ENCODE data around the gene VKORC1.
"Not testable (repeated sequence)": the region's sequence is repeated elsewhere in the genome, so short reads cannot be mapped to it uniquely, and the experiment has no call there.

VKORC1 gene

DNA sequence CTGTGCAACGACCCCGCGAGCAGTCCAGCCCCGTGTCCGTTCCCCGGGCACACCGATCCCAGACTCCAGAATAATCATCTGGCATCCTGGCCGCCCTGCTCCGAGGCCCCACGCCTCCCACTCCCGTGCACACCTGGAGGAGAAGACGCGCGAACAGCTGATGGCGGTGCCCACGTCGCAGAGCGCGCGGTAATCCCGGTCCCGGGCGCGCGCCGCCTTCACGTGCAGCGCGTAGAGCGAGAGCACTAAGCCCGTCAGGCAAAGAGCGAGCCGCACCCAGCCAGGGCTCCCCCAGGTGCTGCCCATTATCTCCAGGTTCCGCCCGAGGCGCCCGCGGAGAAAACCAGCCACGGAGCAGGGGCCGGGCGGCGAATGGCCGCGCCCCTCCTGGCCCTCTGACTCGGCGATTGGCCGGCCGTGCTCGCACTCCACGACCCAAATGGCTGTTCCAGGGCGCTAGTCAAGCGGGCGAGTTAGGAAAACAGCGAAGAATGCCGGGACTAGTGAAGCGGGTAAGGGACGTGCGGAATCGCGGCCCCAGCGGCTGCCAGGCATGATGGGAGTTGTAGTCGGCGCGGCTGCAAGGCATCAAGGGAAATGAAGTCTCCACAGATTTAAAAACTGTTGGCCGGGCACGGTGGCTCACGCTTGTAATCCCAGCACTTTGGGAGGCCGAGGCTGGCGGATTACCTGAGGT, at the start of gene VKORC1:
Gene VKORC1, minus strand, starts transcription at position 374 of the 697 bp plus-strand sequence. Its CDS starts 68 bp downstream, at position 306.
- peak; percentile 94 for DNase-seq (ENCODE audit: low spot score)

DNA sequence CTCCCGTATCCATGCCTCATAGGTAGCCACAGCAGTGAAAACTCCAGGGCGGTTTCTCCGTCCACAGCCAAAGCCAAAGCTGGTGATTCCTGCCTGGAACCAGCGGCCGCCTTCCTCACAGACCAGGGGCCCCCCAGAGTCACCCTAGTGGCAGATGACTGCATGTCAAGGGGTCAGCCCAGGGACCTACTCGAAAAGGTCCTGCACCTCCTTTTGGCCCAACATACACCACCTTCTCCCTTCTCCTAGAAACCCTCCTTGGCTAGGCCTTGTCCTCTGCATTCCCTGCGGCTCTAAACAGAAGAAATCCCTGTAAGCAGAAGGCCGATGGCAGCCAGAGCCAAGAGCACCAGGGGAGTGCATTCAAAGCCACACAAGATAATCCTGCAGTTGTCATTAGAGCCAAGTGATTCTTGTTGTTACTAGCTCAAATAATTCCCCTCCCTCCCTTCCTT, 49.1 kb upstream of the VKORC1 start:
- DNase-seq (ENCODE audit: low spot score) = no peak

DNA sequence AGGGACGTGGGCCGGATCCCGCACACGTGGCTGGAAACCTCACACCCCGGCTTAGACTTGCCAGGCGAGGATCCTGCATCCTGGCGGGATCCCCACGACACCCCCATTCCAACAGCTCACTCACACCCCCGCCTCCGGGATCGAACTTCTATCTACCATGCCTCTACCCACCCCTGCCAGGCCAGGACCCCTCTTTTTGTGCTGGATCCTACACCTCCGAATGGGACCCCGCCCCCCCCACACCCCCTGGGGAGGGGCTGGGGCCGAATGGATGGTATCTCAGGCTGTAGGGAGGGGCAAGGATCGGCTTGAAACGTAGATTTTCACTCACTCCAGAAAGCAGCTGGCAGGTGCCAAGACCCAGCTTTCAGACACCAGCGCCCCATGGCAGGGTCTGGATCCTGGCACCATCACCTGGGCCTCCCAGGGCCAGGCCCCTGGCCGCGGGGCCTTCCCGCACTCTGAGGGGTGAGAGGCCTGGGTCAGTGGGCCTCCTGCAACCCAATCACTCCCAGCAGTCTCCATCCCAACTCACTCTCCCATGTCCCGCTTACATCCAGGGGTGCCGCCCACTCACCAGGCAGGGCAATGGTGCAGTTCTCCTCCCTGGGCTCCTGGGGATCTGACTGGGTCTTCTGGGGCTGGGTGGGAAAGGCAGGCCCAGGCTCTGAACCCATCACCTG, 48.6 kb upstream of the VKORC1 start:
- DNase-seq (ENCODE audit: low spot score) = no peak

DNA sequence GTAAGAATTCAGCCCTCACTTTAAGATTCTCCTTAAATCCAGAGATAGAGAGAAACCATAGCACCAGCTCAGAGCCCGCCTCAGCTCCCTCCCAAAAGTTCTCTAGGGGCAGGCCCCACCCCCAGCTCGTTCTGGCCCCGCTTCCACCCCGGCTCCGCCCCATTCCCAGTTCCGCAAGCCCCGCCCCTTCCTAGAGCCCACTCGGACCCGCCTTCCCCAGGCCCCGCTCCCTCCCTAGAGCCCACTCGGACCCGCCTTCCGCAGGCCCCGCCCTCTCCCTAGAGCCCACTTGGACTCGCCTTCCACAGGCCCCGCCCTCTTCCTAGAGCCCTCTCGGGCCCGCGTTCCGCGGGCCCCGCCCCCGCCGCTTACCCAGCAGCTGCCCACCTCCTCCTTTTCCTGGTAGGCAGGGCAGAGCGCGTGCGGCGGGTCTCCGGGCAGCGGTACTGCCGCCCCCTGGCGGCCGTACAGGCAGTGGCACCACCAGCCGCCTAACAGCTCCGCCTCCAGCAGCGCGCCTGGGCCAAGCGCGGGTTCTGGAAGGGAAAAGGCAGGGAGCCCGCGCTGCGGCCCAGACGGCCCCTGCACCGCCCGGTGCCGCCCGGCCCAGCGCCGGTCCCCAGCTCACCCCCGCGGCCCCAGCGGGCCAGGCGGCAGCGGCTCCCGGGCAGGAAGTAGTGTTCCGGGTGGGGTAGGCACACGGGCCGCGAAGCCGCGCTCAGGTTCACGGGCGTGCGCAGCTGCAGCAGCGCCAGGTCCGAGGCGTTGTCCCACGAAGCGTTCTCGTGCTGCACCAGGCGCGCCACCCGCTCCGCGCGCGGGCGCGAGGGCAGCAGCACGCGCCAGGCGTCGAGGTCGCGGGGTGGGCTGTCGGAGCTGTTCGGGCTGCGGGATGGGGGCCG, 47.8 kb upstream of the VKORC1 start:
- DNase-seq (ENCODE audit: low spot score) = peak; percentile 99

DNA sequence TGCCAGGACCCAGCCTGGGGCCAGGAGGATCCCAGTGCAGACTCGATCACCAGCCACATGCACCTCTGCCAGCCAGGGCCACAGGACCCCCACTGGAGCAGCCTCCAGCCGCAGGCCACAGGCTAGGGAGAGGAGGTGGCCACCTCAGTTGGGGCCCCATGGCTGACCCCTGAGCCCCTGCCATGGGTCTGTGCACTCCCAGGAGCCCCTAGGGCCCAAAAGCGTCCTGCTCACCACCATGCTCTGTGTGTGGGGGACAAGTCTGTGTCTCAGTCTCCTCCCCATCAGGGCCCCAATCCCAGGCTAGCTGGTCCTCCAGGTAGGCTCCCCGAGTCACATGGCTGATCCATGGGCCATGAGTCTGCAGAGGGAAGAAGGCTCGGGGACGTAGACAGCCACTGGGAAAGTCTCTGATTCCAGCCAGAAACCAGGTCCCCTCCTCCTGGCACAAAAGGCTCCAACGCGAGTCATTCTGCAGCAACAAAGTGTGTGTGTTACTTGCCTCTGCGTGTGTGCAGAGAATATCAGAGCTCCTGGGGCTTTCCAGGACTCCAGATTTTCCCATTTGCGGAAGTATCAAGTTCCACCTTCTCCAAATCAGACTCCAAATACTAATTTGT, 47.0 kb upstream of the VKORC1 start:
- DNase-seq (ENCODE audit: low spot score) = no peak

DNA sequence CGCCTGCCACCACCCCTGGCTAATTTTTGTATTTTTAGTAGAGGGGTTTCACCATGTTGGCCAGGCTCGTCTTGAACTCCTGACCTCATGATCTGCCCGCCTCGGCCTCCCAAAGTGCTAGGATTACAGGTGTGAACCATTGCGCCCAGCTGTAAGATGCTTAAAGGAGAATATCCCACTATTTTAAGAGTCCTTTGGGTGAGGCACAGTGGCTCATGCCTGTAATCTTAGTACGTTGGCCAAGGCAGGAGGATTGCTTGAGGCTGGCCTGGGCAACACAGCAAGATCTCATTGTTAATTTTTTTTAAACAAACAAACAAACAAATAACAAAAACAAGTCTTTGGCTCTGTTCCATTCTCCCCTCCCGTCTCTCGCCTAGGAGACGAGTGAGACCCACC, 46.5 kb upstream of the VKORC1 start:
- DNase-seq (ENCODE audit: low spot score) = not testable (repeated sequence)

DNA sequence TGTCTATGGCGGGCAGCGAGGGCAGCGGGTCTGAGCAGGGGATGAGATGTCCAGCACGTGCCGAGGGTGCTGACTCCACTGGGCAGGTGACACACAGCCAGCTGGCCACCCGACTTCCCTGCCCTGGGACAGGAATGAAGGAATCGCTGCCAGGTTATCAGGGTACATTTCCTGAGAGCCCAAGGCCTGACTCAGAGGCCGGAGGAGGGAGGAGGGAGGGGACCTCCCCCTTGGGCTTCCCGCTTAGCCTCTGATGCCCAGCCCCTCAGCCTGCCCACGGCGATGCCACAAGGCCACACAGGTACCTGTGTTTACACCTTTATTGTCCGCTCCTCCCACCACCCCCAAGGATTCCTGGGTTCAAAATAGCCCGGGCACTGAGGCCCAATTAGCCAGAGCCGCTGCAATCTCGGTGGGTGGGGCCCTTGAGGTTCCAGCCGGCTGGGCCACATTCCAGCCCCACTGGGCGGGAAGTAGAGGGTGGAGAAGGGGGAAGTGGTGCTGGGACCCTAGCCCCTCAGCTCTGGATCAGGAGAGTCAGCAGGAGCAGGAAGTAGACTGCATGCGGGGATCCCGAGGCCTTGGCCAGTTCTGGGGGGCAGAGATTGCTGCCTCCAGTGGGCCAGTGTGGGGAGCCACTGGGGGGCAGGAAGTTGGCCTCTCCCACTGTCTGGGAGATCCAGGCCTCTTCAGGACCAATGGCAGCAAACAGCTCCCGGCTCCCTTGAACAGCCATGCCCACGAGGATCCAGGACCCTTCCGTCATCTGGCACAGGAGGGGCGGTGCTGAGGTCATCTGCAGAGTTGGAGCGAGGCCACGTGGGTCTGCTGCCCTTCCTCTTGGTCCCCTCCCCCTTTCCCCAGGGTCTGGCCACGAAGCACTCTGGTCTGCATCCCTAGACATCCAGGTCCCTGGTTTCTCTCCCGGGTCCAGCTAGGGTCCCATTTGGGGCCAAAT, 44.3 kb upstream of the VKORC1 start:
- DNase-seq (ENCODE audit: low spot score) = no peak

DNA sequence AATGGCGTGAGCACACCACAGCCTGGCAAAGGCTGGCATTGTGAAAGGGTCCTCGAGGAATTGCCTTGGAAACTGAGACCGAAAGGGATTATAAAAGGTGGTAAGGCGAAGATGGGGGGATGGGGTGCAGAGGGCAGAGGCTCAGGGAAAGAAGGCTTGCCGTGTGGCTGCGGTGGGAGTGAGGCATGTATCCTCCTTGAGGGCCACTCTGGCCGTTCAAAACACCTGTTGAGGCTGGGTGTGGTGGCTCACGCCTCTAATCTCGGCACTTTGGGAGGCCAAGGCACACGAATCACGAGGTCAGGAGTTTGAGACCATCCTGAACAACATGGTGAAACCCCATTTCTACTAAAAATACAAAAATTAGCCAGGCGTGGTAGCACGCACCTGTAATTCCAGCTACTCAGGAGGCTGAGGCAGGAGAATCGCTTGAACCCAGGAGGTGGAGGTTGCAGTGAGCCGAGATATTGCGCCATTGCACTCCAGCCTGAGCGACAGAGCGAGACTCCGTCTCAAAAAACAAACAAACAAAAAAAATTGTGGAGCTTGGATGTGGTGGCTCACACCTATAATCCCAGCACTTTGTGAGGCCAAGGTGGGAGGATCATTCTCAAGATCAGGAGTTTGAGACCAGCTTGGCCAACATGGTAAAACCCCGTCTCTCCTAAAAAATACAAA, 42.4 kb upstream of the VKORC1 start:
- DNase-seq (ENCODE audit: low spot score) = not testable (repeated sequence)

DNA sequence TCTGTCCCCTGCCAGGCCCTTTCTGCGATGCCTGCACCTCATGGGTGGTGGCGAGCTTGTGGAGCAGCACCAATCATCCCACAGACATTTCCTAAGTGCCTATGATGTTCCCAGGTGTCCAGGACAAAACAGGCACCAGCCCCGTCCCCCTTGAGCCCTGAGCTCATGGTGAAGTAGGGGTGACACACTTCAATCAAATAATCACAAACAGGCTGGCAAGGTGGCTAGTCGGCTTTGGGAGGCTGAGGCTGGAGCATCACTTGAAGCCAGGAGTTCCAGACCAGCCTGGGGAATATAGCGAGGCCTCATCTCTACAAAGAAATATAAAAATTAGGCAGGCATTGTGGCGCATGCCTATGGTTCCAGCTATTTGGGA, 41.7 kb upstream of the VKORC1 start:
- DNase-seq (ENCODE audit: low spot score) = no peak

DNA sequence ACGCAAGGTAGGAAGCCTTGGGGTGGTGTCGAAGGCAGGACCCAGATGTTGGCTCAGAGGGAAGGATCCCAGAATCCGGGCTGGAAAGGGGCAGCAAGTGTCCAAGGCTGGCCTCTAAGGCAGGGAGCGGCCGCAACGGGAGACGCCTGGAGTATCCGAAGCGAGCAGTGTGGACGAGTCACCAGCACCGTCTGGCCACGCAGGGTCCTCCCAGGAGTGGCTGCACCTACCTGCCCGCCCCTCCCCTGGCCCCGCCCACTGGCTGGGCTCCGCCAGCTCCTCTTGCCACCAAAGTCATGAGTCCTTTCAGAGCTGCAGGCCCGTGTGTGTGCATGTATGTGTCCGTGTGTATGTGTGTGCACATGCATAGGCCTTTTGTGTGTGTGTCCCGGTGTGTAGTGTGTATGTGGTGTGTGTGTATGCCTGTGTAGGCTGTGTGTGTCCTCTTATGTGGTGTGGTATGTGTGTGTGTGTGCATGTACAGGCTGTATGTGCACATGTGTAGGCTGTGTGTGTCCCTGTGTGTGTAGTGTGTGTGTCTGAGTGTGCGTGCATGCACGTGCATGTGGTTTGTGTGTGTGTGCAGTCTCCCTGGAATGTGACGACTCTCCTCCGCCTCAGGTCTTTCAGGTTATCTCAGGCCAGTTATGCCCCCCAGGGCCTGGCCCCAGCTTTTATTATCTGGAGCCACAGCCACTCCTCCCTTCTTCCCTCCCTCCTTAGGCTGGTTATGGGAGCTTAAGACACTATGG, 41.1 kb upstream of the VKORC1 start, which contains the start of gene PRSS8:
Gene PRSS8, minus strand, starts transcription at position 193 of the 752 bp plus-strand sequence. CDS start 229 bp downstream, outside the sequence.
- DNase-seq (ENCODE audit: low spot score) = no peak

DNA sequence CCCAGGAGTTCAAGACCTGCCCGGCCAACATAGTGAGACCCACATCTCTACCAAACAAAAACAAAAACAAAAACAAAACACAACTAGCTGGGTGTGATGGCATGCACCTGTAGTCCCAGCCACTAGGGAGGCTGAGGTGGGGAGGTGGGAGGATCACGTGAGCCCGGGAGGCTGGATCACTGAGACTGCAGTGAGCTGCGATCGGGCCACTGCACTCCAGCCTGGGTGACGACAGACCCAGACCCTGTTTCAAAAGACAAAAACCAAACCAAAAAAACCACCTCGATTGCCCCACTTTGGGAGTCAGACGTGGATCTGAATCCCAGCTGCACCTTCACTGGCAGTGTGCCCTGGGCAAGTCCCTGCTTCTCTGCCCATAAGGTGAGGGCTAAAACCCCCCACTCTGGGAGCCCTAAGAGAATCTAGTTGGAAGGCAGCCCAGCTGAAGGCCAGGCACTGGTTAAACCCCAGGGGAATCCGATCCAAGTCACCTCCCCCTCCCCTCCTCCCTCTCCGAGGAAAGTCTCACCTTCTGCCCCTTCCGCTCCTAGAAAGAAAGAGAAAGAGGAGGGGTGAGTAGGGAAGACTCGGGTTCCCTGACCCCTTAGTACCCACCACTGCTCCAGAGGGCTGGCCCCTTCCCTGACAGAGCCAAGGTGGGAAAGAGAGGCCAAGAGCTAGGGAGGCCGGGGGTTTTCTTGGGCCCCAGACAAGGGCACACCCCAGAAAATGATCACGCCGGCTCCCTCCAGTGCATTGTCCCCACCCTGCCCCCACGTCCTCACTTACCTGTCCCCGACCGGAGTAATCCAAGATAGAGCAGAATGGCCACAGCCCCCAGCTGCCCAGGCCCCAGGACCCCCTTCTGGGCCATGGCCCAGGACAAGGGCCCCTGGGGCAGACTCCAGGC, 40.3 kb upstream of the VKORC1 start:
- DNase-seq (ENCODE audit: low spot score) = no peak

DNA sequence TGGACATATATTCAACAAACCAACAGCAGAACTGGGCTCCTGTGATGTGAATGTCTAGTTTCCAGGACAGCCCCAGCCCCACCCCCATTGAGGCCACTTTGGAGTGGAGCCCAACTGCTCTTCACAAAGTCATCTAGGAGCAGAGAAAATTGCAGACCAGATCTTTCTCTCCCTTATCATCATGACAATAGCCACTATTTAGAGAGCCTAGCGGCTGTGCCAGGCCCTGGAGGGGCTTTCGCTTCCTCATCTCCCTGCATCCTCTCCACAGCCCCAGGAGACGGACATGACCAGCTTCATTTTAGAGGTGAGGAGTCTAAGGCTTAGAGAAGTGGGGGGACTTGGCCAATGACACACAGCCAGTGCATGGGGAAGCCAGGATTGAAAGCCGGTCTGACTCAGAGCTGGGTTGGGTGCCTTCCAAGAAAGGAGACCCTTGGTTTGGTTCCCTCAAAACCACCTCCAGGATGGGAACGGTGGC, 39.5 kb upstream of the VKORC1 start:
- DNase-seq (ENCODE audit: low spot score) = no peak

DNA sequence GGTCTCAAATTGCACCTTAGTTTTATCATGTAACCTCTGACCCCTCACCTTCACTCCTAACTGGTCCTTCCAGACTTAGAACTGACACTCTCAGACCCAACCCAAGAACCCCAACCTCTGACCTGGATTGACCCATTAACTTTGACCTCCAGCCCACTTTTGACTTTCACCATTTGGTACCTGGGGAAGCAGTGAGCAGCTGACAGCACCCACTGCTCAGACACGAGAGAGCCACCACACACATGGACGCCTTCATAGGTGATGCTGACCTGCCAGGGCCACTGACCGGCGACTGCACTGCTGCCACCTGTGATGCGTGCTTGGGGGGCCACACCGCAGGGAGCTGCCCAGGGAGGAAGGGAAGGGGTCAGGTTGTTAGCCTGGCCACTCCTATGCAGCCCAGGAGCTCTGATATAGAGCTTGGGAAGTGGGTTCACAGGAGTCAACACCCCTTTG, 38.5 kb upstream of the VKORC1 start:
- DNase-seq (ENCODE audit: low spot score) = no peak

DNA sequence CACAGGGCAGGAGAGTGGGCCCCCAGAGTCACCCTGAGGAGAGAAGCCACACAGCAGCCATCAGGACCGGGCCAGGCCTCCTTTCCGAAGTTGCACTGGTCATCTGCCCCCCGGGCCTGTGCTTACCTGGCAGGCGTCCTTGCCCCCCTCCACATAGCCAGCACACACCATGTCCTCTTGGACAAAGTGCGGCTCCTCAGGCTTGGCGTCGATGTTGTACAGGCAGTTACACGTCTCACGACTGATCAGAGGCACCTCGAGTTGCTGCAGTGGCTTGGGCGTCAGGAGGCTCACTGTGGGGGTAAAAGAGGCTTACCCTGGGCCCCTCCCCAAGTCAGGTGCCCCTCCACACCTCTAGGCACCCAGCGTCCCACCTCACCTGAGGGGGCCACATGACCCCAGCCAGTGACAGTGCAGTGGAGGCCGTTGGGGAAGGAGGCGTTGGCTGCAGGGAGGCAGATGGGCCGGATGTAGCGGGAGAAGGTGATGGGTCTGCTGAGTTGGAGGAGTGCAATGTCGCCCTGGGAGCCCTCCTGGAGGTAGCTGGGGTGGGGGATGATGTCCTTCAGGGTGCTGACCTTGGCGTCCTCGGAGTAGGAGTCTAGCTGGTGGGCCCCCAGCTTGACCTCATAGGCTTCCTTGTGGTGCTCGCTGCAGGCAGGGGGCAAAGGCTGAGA, 37.8 kb upstream of the VKORC1 start:
- no peak for DNase-seq (ENCODE audit: low spot score)

DNA sequence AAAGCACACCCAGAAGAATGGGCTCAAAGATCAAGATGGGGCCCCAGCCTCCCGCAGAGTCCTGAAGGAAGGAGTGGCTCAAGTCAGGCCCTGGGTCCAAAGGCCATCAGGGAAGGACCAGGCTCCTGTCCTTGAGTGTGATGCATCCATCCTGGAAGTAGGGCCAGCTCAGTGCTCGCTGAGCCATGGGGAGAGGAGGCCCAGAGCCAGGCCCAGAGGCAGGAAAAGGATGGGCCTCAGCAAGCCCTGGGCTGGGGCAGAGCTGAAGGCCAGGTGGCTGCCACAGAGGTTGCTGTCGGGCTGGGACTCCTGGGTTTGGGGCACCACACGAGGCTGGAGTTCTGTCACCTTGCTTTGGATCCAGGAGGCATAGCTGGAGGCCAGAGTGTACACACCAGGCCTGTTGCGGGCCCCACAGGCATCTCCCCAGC, 37.3 kb upstream of the VKORC1 start:
- DNase-seq (ENCODE audit: low spot score) = no peak

DNA sequence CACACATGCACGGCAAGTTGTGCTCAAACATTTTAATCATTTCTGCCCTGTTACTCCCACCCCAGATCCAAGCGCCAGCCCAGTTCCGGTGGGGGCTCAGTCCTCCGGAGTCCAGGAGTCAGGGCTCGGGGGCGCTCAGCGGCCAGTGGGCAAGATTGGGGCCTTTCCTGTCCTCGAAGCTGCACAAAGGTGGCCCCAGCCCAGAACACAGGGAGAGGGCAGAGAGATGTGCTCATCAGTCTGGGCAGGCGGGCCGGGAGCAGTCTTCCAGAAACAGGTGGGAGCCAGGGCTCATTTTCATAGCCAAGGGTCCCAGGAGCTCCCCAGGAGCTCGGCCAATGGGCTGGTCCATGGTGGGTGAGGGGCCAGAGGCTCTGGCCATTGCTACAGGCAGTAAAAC, 36.8 kb upstream of the VKORC1 start:
- no peak for DNase-seq (ENCODE audit: low spot score)

DNA sequence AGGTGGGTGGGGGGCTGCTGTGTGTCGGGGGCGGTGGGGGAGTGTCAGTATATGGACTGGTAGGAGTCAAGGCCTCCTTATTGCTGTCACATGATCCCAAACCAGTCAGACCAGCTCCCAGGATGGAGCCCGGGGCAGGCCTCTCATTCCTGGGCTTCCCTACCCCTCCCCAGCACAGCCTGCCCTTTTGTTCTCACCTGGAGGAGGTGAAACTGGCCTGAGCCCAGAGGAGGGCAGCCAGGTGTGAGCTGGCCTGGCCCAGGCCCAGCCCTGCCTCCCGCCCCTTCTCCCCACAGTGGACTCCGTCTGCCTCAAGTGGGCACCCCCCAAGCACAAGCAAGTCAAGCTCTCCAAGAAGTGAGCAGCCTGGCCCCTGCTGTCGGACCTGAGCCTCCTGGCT, 36.3 kb upstream of the VKORC1 start:
- DNase-seq (ENCODE audit: low spot score) = no peak

All from NAMALWA (cell line).